Cardiac muscle cell (in vitro differentiated cells and primary cell): ENCODE data around the gene ASIC5. TPM values are rescaled to one million over a fixed set of nuclear protein-coding genes. Genes with fewer than 3 reads are reported as not detected.
"Not testable (repeated sequence)": the region's sequence is repeated elsewhere in the genome, so short reads cannot be mapped to it uniquely, and the experiment has no call there.

Experiments used
- DNase-seq, 2 donors: peaks; one replicate each; pipeline versions ENCODE4 v3.0.0 to v3.0.0-alpha.2; 2010 to 2017; ENCODE audit warnings: low read depth in 1 of 2, low spot score in 1 of 2
- H3K27ac ChIP-seq: fragments of 200-600 bp; sonication (generic); 2 replicates; pipeline ENCODE4 v1.5.1; 2016
- H3K27me3 ChIP-seq: fragments of 200-600 bp; sonication (generic); 2 replicates; pipeline ENCODE4 v1.6.0; 2016; ENCODE audit warnings: control low read depth
- H3K36me3 ChIP-seq: fragments of 200-600 bp; sonication (generic); 2 replicates; pipeline ENCODE4 v1.5.1; 2016; ENCODE audit warnings: control low read depth
- H3K4me1 ChIP-seq: fragments of 200-600 bp; sonication (generic); 2 replicates; pipeline ENCODE4 v1.8.1; 2017; ENCODE audit warnings: low read depth, mild to moderate bottlenecking, mixed run types
- H3K4me3 ChIP-seq: fragments of 200-600 bp; sonication (generic); 2 replicates; pipeline ENCODE4 v1.5.1; 2016; ENCODE audit warnings: mild to moderate bottlenecking
- H3K9me3 ChIP-seq: fragments of 200-600 bp; sonication (generic); 2 replicates; pipeline ENCODE4 v1.5.1; 2017; ENCODE audit warnings: low read depth, mild to moderate bottlenecking, control low read depth
- CTCF ChIP-seq: IDR thresholded peaks from 2 replicates; pipeline ENCODE4 v1.5.1; 2012; ENCODE audit warnings: low read depth, mild to moderate bottlenecking, low read length
- polyA plus RNA-seq: library from polyadenylated mRNA; unstranded; fragments of >200 nt; fragmentation: Nextera tagmentation; extraction: Ambion mirVana; gene quantifications from 2 replicates; pipeline ENCODE4 v1.2.1, GENCODE V29; 2016
- total RNA-seq: library from RNA; depleted of rRNA; stranded (reverse); fragments of >200 nt; gene quantifications from 2 replicates; pipeline ENCODE4 v1.2.3, GENCODE V29; 2016

The ASIC5 gene
- total and polyA plus RNA-seq, 2 experiments from 2014 or later, result not detected

GRCh38 chr4:155900381-155900780, 34.3 kb upstream of the ASIC5 start:
- H3K9me3 ChIP-seq, result no peaks in the 10 kb centered on the region
- H3K27ac ChIP-seq, result peak overlapping the region; percentile 46
- H3K36me3 ChIP-seq, result no peaks in the 10 kb centered on the region
- no peak for TF ChIP-seq CTCF
- peaks cover 26% of the 10 kb centered on the region for H3K4me1 ChIP-seq
- no peaks in the 10 kb centered on the region for H3K27me3 ChIP-seq
- peak in 1 of 2 donors; percentile 87 for DNase-seq
- no peak overlapping the region for H3K4me3 ChIP-seq

GRCh38 chr4:155899891-155900290, 33.8 kb upstream of the ASIC5 start:
- H3K4me3 ChIP-seq, result no peak overlapping the region
- no peaks in the 10 kb centered on the region for H3K36me3 ChIP-seq
- H3K9me3 ChIP-seq, result no peaks in the 10 kb centered on the region
- TF ChIP-seq CTCF, result no peak
- peak overlapping the region; percentile 46 for H3K27ac ChIP-seq
- DNase-seq, result peak; percentile 6
- peaks cover 26% of the 10 kb centered on the region for H3K4me1 ChIP-seq
- no peaks in the 10 kb centered on the region for H3K27me3 ChIP-seq

GRCh38 chr4:155898371-155898770, 32.3 kb upstream of the ASIC5 start:
- peaks cover 17% of the 10 kb centered on the region for H3K4me1 ChIP-seq
- not testable (repeated sequence) for H3K36me3 ChIP-seq, H3K4me3 ChIP-seq, H3K27me3 ChIP-seq, DNase-seq, H3K27ac ChIP-seq, H3K9me3 ChIP-seq

- Histone ChIP-seq H3K9me3 (no peaks in the 10 kb centered on the region), H3K36me3 (no peaks in the 10 kb centered on the region), H3K27ac (no peak overlapping the region), H3K4me1 (no peaks in the 10 kb centered on the region), H3K4me3 (no peak overlapping the region), H3K27me3 (no peaks in the 10 kb centered on the region)
- DNase-seq, result peak in 1 of 2 donors; percentile 15
- TF ChIP-seq CTCF, result no peak
These were observed 25.0 kb upstream of the ASIC5 start for GRCh38 chr4:155891058-155891457.

GRCh38 chr4:155889946-155890345, 23.9 kb upstream of the ASIC5 start:
- no peaks in the 10 kb centered on the region for H3K4me1 ChIP-seq
- no peaks in the 10 kb centered on the region for H3K36me3 ChIP-seq
- no peak overlapping the region for H3K4me3 ChIP-seq
- no peak for DNase-seq
- TF ChIP-seq CTCF, result no peak
- no peaks in the 10 kb centered on the region for H3K9me3 ChIP-seq
- no peaks in the 10 kb centered on the region for H3K27me3 ChIP-seq
- H3K27ac ChIP-seq, result no peak overlapping the region

- no peaks in the 10 kb centered on the region for H3K4me1 ChIP-seq
- DNase-seq, result peak in 1 of 2 donors; percentile 96
- H3K4me3 ChIP-seq, result no peak overlapping the region
- H3K36me3 ChIP-seq, result no peaks in the 10 kb centered on the region
- TF ChIP-seq CTCF, result no peak
- H3K27me3 ChIP-seq, result no peaks in the 10 kb centered on the region
- H3K27ac ChIP-seq, result no peak overlapping the region
- H3K9me3 ChIP-seq, result no peaks in the 10 kb centered on the region
These were observed 23.1 kb upstream of the ASIC5 start for GRCh38 chr4:155889031-155889793.
